Fibroblast of villous mesenchyme (primary cell): Measurements from ENCODE around the gene C1GALT1. TPM values are rescaled to one million over a fixed set of nuclear protein-coding genes. Genes with fewer than 3 reads are reported as not detected.
A peak's percentile ranks its signal among the peaks of the same experiment; 100 is the strongest.

ENCODE experiments used
- DNase-seq: peaks from one replicate; pipeline ENCODE4 v3.0.0-alpha.2; 2010; ENCODE audit warnings: low read depth
- H3K4me3 ChIP-seq: 2 replicates; pipeline ENCODE4 v1.5.1; 2011; ENCODE audit warnings: low read depth, mild to moderate bottlenecking, low read length
- CTCF ChIP-seq: IDR thresholded peaks from 2 replicates; pipeline ENCODE4 v1.5.1; 2012; ENCODE audit warnings: low read depth, mild to moderate bottlenecking, low read length; ENCODE audit not compliant: insufficient read depth
- total RNA-seq: library from RNA; depleted of rRNA; stranded (reverse); fragments of >200 nt; gene quantifications from 2 replicates; pipeline ENCODE4 v1.2.3, GENCODE V29; 2012

Gene C1GALT1
- total RNA-seq, 1 donor, result 11.7 TPM

GRCh38 chr7:7178906-7179305, 3.4 kb upstream of the C1GALT1 start:
- TF ChIP-seq CTCF, result no peak
- no peak overlapping the region for H3K4me3 ChIP-seq
- DNase-seq, result no peak

DNA sequence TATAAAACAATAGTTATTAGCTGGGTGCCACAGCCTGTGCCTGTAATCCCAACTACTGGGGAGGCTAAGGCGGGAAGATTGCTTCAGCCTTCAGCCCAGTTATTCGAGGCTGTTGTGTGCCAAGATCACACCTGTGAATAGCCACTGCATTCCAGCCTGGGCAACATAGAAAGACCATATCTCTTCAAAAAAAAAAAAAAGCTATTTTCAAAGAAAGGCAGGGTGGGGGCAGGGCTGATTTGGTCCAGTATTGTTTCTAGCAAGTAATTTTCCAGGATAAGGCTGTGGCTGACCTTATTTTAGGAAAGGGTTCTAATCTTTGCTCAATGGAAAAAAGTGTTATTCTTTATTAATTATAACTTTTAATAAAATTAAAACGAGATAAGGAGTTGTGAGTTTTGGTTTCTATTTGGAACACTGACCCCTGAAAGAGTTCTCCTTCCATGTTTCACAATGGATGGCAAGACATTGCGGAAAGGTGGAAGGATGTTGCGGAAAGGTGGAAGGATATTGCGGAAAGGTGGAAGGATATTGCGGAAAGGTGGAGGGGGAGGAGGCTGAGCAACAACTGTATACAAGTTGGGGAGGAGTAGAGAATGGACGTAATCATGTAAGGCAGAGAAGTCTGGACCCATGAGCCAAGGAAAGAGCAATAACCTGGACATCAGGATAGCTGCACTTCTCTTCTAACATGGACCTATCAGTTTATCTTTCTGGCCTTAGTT, 1.5 kb upstream of the C1GALT1 start:
- no peak overlapping the region for H3K4me3 ChIP-seq
- no peak for TF ChIP-seq CTCF
- no peak for DNase-seq

GRCh38 chr7:7181519-7182155, 707 bp upstream of the C1GALT1 start:
- TF ChIP-seq CTCF, result no peak
- peak overlapping the region; percentile 77 for H3K4me3 ChIP-seq
- no peak for DNase-seq

DNA sequence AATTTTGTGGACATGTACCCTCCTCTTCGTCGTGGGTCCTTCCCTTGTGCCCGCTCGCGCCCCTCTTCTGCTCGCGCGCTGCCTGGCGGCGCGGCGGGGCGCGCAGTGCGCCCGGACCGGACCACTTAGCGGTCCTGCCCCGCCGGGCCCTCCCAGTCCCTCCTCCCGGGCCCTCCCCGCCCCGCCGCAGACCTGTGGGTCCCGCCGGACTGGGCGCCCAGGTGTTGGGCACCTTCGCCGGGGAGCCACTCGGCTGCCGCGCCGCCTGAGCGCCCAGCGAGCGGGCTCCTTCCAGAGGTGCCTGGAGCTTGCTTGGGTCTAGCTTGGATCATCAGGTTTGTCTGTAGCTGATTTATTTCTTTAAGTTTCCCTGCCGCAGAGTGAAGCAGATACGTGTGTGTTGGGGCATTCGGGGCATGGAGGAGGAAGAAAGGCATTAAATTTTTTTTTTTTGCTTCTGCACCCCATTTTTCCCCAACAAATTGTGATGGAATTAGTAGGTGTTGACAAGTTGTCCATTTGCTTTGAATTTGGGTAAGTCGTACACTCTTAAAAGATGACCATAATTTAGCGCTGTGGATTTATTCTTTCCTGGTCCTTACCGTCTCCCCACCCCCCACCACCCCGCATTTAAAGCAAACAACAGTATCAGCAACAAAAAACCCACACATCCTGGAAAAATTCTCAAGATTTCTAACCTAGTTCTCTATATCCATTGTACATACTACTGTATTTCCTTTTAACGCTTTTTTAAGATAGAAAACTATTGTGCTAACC, 905 bp downstream of the C1GALT1 start:
- peak; percentile 30 for DNase-seq
- no peak for TF ChIP-seq CTCF
- peak overlapping the region; percentile 94 for H3K4me3 ChIP-seq

- H3K4me3 ChIP-seq, result peak overlapping the region; percentile 94
- no peak for DNase-seq
- no peak for TF ChIP-seq CTCF
These were observed 1.6 kb downstream of the C1GALT1 start for GRCh38 chr7:7183838-7184463.

GRCh38 chr7:7185371-7185989, 3.1 kb downstream of the C1GALT1 start:
- no peak overlapping the region for H3K4me3 ChIP-seq
- DNase-seq, result no peak
- TF ChIP-seq CTCF, result no peak
